Trophoblast cell (in vitro differentiated cells and primary cell): ENCODE data around the gene SNAPC1.
A peak's percentile ranks its signal among the peaks of the same experiment; 100 is the strongest.
"Not testable (repeated sequence)": the region's sequence is repeated elsewhere in the genome, so short reads cannot be mapped to it uniquely, and the experiment has no call there.

Source experiments
- DNase-seq, 2 donors: peaks; one replicate each; pipeline ENCODE4 v3.0.0-alpha.2; 2016
- H2AFZ ChIP-seq: 2 replicates; pipeline ENCODE4 v1.6.1; 2013; ENCODE audit warnings: low read length, moderate library complexity, mild to moderate bottlenecking; ENCODE audit not compliant: insufficient read depth, poor library complexity
- H2AK5ac ChIP-seq: 2 replicates; pipeline ENCODE4 v1.6.1; 2013; ENCODE audit warnings: mild to moderate bottlenecking, low read length
- H2BK120ac ChIP-seq: 2 replicates; pipeline ENCODE4 v1.6.1; 2013; ENCODE audit warnings: low read length, mild to moderate bottlenecking, moderate library complexity; ENCODE audit not compliant: insufficient read depth, poor library complexity
- H2BK12ac ChIP-seq: 2 replicates; pipeline ENCODE4 v1.6.1; 2013; ENCODE audit warnings: mild to moderate bottlenecking, low read length, moderate library complexity
- H2BK5ac ChIP-seq: 2 replicates; pipeline ENCODE4 v1.6.1; 2013; ENCODE audit warnings: low read length, low read depth, moderate library complexity, mild to moderate bottlenecking; ENCODE audit not compliant: poor library complexity
- H3K14ac ChIP-seq: 2 replicates; pipeline ENCODE4 v1.6.1; 2013; ENCODE audit warnings: mild to moderate bottlenecking, low read length
- H3K18ac ChIP-seq: 2 replicates; pipeline ENCODE4 v1.6.1; 2013; ENCODE audit warnings: mild to moderate bottlenecking, low read length
- H3K23ac ChIP-seq: 2 replicates; pipeline ENCODE4 v1.6.1; 2013; ENCODE audit warnings: low read length
- H3K27ac ChIP-seq: 2 replicates; pipeline ENCODE4 v1.5.1; 2013; ENCODE audit warnings: low read depth, mild to moderate bottlenecking, inconsistent platforms, low read length, moderate library complexity
- H3K27me3 ChIP-seq: 2 replicates; pipeline ENCODE4 v1.6.1; 2013; ENCODE audit warnings: inconsistent platforms, mild to moderate bottlenecking, low read length, moderate library complexity; ENCODE audit not compliant: insufficient read depth
- H3K36me3 ChIP-seq, 2 experiments: 1 replicate in 1 of 2; 2 replicates in 1 of 2; pipeline ENCODE4 v1.6.1; 2013; ENCODE audit warnings: low read length in 2 of 2, mild to moderate bottlenecking in 2 of 2, moderate library complexity in 1 of 2; ENCODE audit not compliant: insufficient read depth in 2 of 2, control insufficient read depth in 1 of 2
- H3K4ac ChIP-seq: 2 replicates; pipeline ENCODE4 v1.6.1; 2013; ENCODE audit warnings: low read depth, mild to moderate bottlenecking, low read length, moderate library complexity
- H3K4me1 ChIP-seq, 2 experiments: 1 replicate in 1 of 2; 2 replicates in 1 of 2; pipeline ENCODE4 v1.6.1; 2013; ENCODE audit warnings: low read length in 2 of 2, mild to moderate bottlenecking in 2 of 2, moderate library complexity in 1 of 2; ENCODE audit not compliant: insufficient read depth in 2 of 2, control insufficient read depth in 1 of 2
- H3K4me2 ChIP-seq: 2 replicates; pipeline ENCODE4 v1.6.1; 2013; ENCODE audit warnings: inconsistent platforms, mild to moderate bottlenecking, low read length, moderate library complexity
- H3K4me3 ChIP-seq: 2 replicates; pipeline ENCODE4 v1.5.1; 2013; ENCODE audit warnings: mild to moderate bottlenecking, low read depth, low read length, inconsistent platforms
- H3K79me1 ChIP-seq: one replicate; pipeline ENCODE4 v1.6.1; 2013; ENCODE audit warnings: low read length
- H3K79me2 ChIP-seq: 2 replicates; pipeline ENCODE4 v1.6.1; 2013; ENCODE audit warnings: low read length, mild to moderate bottlenecking; ENCODE audit not compliant: control insufficient read depth, insufficient read depth, poor library complexity
- H3K9ac ChIP-seq: 2 replicates; pipeline ENCODE4 v1.6.1; 2013; ENCODE audit warnings: mild to moderate bottlenecking, low read length
- H3K9me3 ChIP-seq: 2 replicates; pipeline ENCODE4 v1.6.1; 2013; ENCODE audit warnings: low read depth, mild to moderate bottlenecking, control low read depth, inconsistent platforms, low read length; ENCODE audit not compliant: insufficient read depth
- H4K12ac ChIP-seq: 2 replicates; pipeline ENCODE4 v1.6.1; 2013; ENCODE audit warnings: low read depth, mild to moderate bottlenecking, low read length, moderate library complexity
- H4K8ac ChIP-seq: 2 replicates; pipeline ENCODE4 v1.6.1; 2013; ENCODE audit warnings: low read depth, mild to moderate bottlenecking, low read length, moderate library complexity
- H4K91ac ChIP-seq: one replicate; pipeline ENCODE4 v1.6.1; 2013; ENCODE audit warnings: low read depth, mild to moderate bottlenecking, low read length, moderate library complexity
- whole genome bisulfite sequencing: extraction: QIAGEN DNeasy Blood & Tissue Kit; methylation state at CpG from one replicate; pipeline ENCODE4 v1.1.7; 2013; ENCODE audit warnings: missing lambda C conversion rate; ENCODE audit not compliant: insufficient read length, insufficient coverage; ENCODE audit errors: extremely low coverage; 5-methylcytosine and 5-hydroxymethylcytosine counted together

SNAPC1 gene

DNA sequence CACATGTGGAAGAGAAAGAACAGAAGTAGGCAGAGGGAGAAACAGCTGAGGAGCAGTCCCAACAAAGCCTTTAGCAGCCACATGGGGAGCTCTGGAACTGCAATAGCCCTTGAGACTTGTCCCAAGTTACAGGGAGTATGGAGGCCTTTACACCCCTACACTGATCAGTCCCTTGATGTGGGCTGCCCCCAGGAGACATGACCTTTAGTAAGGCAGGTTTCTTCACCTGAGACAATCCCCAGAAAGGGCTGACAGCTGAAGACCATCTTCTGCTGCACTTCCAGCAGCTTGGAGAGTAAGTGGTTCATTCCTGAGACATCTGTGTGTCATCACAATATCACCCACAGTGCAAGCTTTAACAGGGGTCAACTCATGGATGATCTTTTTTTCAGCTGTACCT lies 8.6 kb upstream of the SNAPC1 start:
- Histone ChIP-seq H3K36me3 (peaks cover 0 to 2% of the 10 kb centered on the region in 2 experiments), H3K18ac (no peak overlapping the region), H3K27ac (no peak overlapping the region), H3K4me3 (no peak overlapping the region), H3K27me3 (no peaks in the 10 kb centered on the region), H4K8ac (no peak overlapping the region), H4K91ac (no peak overlapping the region), H2BK12ac (no peak overlapping the region), H3K9me3 (peaks cover 2% of the 10 kb centered on the region), H2AFZ (no peak overlapping the region), H2BK5ac (no peak overlapping the region), H4K12ac (no peak overlapping the region), H2AK5ac (no peak overlapping the region), H3K14ac (no peak overlapping the region), H2BK120ac (no peak overlapping the region), H3K4me1 (peaks cover 0 to 7% of the 10 kb centered on the region in 2 experiments), H3K4me2 (no peak overlapping the region), H3K4ac (no peak overlapping the region), H3K79me1 (no peaks in the 10 kb centered on the region), H3K23ac (no peak overlapping the region), H3K79me2 (no peaks in the 10 kb centered on the region), H3K9ac (no peak overlapping the region)
- no peak for DNase-seq

- Histone ChIP-seq H3K9me3 (peaks cover 2% of the 10 kb centered on the region), H3K9ac (no peak overlapping the region), H3K18ac (no peak overlapping the region), H3K4me1 (peaks cover 0 to 7% of the 10 kb centered on the region in 2 experiments), H3K27me3 (no peaks in the 10 kb centered on the region), H3K4me2 (no peak overlapping the region), H4K91ac (no peak overlapping the region), H2BK12ac (no peak overlapping the region), H3K23ac (no peak overlapping the region), H3K4ac (no peak overlapping the region), H3K27ac (peak overlapping the region; percentile 6), H3K14ac (no peak overlapping the region), H2AFZ (no peak overlapping the region), H4K12ac (no peak overlapping the region), H2AK5ac (no peak overlapping the region), H2BK120ac (no peak overlapping the region), H3K36me3 (no peaks in the 10 kb centered on the region), H3K79me1 (no peaks in the 10 kb centered on the region), H3K79me2 (no peaks in the 10 kb centered on the region), H2BK5ac (no peak overlapping the region), H3K4me3 (no peak overlapping the region), H4K8ac (no peak overlapping the region)
- DNase-seq = no peak
- WGBS = no CpG with 5 or more reads among the region's 5 CpGs
These were observed 7.4 kb upstream of the SNAPC1 start for GRCh38 chr14:61754627-61755381.

DNA sequence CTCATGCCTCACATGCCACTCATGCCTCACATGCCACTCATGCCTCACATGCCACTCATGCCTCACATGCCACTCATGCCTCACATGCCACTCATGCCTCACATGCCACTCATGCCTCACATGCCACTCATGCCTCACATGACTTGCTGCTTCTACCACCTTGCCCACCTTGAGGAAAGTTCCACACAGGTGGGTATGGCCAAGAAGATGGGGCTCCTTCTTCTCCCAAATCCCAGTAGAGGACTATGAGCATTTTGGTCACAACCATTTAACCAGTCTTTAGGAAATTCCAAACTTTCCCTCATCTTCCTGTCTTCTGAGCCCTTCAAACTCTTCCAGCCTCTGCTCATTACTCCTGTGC lies 6.9 kb upstream of the SNAPC1 start:
- H2AK5ac ChIP-seq, H3K23ac ChIP-seq, H3K4me1 ChIP-seq, H3K9ac ChIP-seq, H3K14ac ChIP-seq, H3K4me2 ChIP-seq, H2BK5ac ChIP-seq, H4K12ac ChIP-seq, H3K18ac ChIP-seq, H2BK12ac ChIP-seq, H3K79me2 ChIP-seq, H3K4me3 ChIP-seq, H2BK120ac ChIP-seq, H3K79me1 ChIP-seq, H4K8ac ChIP-seq, H3K9me3 ChIP-seq, H3K27ac ChIP-seq, H3K36me3 ChIP-seq, H2AFZ ChIP-seq, H3K27me3 ChIP-seq, H4K91ac ChIP-seq, H3K4ac ChIP-seq: not testable (repeated sequence)
- DNase-seq = peak in 1 of 2 donors; percentile 62

DNA sequence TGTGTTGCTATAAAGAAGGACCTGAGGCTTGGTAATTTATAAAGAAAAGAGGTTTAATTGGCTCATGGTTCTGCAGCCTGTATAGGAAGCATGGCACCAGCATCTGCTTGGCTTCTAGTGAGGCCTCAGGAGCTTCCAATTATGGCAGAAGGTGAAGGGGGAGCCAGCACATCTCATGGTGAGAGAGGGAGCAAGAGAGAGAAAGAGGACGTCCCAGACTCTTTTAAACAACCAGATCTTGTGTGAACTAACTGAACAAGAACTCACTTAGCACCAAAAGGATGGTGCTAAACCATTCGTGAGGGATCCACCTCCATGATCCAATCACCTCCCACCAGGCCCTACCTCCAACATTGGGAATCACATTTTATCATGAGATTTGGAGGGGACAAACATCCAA lies 6.1 kb upstream of the SNAPC1 start:
- Histone ChIP-seq H3K36me3 (no peaks in the 10 kb centered on the region), H3K9me3 (peaks cover 2% of the 10 kb centered on the region), H3K18ac (no peak overlapping the region), H4K8ac (no peak overlapping the region), H3K27ac (no peak overlapping the region), H2BK5ac (no peak overlapping the region), H4K91ac (no peak overlapping the region), H3K14ac (no peak overlapping the region), H3K4me2 (no peak overlapping the region), H3K27me3 (no peaks in the 10 kb centered on the region), H3K9ac (no peak overlapping the region), H3K23ac (no peak overlapping the region), H4K12ac (no peak overlapping the region), H3K79me1 (no peaks in the 10 kb centered on the region), H3K4me1 (peaks cover 0 to 2% of the 10 kb centered on the region in 2 experiments), H2AFZ (no peak overlapping the region), H3K4ac (no peak overlapping the region), H3K79me2 (no peaks in the 10 kb centered on the region), H2BK12ac (no peak overlapping the region), H2BK120ac (no peak overlapping the region), H2AK5ac (no peak overlapping the region), H3K4me3 (no peak overlapping the region)
- no CpG with 5 or more reads among the region's 2 CpGs for WGBS
- DNase-seq = peak; percentile 8 to 44
